Sciatic nerve (tissue), 2 donors: ENCODE measurements around the gene SS18L1. TPM values are rescaled to one million over a fixed set of nuclear protein-coding genes. Genes with fewer than 3 reads are reported as not detected.

Source experiments
- ATAC-seq: fragments of 200-7000 bp; cut with Tn5 transposase; one replicate; pipeline ENCODE4 v1.9.1; 2020; ENCODE audit warnings: mild to moderate bottlenecking, moderate library complexity
- DNase-seq: peaks from one replicate; pipeline ENCODE4 v3.0.0-alpha.2; 2020; ENCODE audit warnings: low spot score
- intact Hi-C: fragments of 100-400 bp; cut with DNase I; formaldehyde crosslinking; loops from one replicate; pipeline ENCODE4 v1.14.2; 2022
- total RNA-seq: library from RNA; stranded (reverse); fragmentation: NEBNext Ultra II Directional; extraction: Animal tissue kit (Norgen Biotek cat#: 25700); gene quantifications from one replicate; pipeline ENCODE4 v1.2.1, GENCODE V29; 2021
- donor health status: DM: no; HTN: no; CAD: no.
- donor health status: DM: no; HTN: no; CAD: no.

Gene SS18L1
- total RNA-seq, 1 donor from 2014 or later, result 18.9 TPM

DNA sequence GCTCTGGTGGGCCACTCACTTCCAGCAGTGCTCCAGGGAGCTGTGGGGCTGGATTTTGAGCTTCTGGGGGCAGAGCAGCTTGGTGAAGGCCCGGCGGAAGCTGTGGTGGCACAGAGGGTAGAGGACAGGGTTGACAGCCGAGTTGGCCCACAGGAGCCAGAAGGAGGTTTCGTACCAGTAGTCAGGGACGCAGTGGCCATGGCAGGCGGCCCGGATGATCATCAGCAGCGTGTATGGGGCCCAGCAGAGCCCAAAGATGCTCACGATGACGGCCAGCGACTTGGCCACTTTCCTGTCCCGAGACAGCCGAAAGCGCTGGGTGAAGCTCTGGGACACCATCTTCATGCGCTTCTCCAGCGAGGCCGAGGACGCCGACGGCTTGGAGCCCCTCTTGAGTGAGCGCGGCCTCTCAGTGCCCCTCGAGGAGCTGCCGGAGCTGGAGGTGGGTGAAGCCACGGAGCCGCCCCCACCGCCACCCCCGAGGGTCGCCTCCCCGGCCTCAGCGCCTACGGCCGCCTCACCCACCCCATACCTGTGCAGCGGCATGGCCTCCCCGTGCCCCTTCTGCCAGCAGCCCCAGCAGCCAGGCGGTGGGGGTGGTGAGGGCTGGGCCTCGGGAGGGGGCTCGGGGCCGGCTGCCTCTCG, 72.5 kb downstream of the SS18L1 start:
- DNase-seq, result no peak
- ATAC-seq, result no peak
- intact Hi-C loops, result no loop called here

DNA sequence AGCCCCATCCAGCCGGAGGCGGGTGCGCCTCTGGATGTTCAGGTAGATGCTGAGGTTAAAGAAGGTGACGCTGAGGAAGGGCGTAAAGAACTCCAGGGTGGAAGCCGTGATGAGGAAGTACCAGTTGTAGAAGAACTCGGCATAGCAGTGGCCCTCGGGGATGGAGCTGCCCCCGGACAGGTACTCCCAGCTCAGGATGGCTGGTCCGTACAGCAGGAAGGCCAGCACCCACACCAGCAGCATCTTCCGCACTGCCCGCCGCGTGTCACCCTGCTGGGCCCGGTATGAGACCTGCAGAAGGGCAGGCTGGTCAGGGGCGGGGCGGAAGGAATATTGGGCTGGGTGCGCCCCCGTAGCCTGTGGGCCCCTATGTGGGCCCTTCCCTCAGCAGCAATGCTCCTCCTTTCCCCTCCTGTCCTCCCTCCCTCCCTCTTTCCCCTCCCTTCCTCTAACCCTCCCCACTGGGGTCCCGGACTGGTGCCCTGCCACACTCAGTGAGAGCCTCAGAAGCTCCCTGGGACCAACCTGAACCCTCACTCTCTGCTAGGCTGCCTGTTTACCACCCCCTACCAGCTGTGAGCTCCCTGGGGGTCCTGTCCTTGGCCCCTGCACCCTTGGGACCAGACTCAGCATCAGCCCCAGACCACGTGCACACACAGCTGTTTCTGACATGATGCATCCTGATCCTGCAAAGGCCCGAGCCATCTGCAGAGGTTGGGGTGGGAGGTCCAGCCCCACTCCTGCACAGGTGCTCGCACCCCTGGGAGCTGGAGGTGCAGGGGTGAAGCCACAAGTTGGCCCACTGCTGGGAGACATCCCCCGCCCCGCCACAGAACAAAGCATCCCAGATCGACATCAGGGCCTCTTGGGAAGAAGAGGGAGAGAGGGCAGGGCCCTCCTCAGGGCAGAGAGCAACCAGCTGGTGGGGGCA, 73.3 kb downstream of the SS18L1 start:
- DNase-seq (no peak), ATAC-seq (no peak)
- intact Hi-C loops, result no loop called here

DNA sequence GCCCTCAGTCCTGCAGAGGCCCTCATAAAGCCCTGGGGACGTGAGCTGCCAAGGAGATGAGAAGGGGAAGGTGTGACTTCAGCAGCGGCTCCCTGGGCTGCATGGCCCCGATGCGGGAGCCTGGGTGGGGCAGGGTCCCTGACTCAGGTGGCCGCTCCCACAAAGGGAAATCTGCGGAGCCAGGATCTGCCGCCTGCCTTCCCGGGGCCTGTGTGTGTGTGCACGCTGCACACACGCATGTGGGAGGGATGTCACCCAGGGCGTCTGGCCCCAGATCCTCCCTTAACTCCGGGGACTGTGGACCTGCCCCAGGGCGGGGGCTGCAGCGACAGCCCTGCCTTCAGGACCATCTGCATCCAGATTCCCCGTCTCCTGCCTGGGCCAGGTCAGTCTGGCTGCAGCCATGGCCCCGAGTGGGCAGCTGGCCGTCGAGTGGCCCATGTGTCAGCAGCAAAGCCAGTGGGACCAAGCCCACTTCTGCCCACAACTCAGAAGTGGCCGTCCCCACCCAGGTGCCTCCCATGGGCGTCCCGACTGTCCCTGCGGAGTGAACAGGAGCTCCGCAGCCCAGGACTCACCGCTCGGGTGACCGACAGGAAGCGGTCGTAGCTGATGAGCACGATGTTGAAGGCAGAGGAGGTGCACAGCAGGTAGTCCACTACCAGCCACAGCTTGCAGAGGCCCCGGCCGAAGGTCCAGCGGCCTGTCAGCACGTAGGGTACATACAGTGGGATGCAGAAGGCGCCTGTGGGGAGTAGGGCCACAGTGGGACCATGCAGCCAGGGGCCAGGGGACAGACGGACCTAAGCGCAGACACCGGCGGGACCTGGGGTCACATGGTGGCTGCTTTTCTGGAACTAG, 74.6 kb downstream of the SS18L1 start:
- intact Hi-C loops, result no loop called here
- ATAC-seq, result no peak
- no peak for DNase-seq

DNA sequence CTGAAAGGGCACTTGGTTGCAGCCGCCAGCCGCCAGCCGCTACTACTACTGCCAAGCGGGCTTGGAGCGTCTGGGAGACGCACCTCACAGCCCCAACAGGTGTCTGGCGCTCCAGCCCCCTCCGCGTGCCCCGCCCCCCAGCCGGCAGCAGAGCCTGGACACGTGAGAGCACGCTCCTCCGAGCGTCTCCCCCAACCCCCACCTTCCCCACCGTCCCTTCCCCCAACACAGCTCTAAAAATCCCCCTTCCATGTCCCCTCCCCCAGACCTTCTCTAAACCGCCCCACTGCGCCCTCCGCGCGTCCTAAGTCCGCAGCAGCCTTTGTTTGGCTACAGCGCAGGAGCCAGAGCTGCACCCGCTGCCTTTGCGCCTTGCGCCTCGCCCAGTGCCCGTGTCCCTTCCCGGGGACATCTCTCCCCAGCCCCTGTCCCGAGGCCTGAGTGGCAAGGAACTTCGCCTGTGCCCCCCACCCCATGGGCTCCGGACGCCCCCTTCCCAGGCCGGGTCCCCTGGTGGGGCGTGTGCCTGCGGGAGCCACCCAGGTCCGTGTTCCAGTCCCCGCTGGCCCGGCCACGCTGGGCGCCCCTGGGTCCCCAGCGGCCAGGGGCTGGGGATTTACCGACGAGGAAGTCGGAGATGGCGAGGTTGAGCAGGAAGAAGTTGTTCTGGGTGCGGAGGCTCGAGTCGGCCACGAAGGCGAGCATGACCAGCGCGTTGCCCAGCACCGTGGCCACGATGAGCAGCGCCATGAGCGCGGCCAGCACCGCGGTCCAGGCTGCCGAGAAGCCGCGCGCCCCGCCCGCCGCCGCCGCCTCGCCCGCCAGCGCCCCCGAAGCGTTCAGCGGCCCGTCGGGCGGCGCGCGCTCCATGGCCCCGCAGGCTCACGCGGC, 75.8 kb downstream of the SS18L1 start:
- ATAC-seq (no peak), DNase-seq (no peak)
- intact Hi-C loops, result no loop called here

DNA sequence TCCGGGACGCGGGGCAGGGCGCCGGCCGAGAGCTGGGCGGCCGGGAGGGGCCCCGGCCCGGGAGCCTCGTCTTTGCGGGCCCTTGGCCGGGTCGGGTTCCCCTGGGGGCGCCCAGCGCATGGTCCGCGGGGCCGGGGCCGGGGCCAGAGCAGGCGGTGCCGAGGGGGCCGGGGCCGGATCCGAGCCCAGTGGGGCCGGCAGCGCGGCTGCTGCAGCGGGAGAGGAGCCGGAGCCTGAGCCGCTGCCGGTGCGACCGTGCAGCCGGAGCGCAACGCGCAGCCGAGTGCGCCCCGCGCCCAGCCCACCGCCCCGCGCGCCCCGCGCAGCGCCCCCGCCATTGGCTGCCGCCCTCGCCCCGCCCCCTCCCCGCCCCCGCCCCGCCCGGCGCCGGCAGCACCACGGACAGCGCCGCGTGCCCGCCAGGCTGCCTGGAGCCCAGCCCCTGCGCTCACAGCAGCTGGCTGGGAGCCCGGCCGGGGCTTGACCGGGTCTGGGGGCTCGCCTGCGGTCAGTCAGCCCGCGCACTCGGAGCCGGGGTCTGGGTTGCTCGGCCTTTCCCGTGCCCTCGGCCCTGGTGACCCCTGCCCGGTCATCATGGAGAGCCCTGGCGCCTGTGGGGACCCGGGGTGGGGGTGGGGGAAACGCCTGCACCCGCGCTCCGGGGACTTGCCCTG, 76.6 kb downstream of the SS18L1 start, which contains the start of gene HRH3:
TSS of gene HRH3 (minus strand) at position 287 of the 674 bp plus-strand sequence. CDS start 308 bp downstream, outside the sequence.
- no peak for DNase-seq
- intact Hi-C loops, result no loop called here
- ATAC-seq, result peak; percentile 27

DNA sequence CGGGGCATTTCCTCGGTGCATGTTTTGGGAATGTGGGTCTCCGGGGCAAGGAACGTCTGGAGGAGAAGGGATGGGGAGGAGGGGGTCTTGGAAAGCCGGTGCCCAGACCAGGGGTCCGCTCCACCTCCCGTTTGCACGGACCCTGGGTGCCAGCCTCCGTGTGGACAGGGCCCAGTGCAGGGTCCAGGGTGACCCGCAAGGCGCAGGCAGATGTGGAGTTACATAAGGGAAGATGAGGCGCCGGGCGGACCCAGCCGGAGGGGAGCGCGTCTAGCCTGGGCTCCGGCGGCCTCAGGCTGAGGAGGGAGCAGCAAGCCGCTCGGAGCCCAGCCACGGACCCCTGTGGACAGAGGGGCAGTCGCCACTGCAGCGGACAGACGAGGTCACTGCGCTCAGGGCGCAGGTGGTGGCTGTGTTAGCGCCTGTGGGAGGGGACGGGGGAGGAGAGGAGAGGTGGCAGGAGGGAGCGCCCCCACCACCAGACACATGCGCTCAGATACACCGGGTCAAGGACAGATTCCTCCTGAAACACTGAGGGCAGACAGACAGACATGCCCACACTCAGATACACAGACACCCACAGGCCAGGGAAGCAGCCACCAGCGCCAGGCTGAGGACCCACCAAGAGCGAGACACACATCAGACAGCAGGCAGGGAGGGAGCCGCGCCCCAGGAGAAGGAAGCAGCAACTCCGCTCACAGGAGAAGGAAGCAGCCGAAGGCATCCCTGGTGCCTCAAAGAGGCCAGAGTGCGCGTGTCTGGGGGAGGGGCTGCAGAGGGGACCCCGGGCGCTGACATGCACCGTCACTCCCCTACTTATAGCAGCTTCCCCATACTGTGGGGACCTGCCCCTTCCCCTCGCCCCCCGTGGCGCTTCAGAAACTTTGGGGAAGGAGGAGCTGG, 77.3 kb downstream of the SS18L1 start:
- intact Hi-C loops, result no loop called here
- no peak for ATAC-seq

DNA sequence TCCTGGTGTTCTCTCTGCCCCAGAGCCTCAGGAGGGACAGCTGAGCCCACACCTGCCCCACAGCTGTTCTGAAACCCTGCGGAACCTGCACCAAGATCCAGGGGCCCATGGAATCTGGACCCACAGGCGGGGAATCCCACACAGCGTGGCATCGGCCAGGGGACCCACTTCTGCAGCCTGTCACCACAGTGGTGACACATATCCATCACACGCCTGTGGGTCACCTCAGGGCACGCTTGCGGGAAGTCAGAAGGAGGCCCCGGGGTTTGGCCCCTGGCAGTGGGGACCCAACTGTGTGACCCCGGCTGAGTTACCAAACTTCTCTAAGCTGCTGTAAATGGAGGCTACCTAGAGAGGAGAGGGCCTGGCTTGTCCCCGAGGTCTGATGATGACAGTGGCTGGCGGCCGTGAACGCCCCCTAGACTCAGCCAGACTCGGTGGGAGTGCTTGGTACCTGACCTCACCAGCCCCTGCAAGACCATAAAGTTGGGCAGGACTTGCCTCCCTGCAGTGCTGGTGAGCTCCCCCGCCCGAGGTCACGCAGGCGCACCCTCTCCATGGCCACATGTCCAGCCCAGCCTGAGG, 78.8 kb downstream of the SS18L1 start:
- DNase-seq, result no peak
- ATAC-seq, result no peak
- intact Hi-C loops, result no loop called here

More for the DNA sequence above, 77.3 kb downstream of the SS18L1 start:
- no peak for DNase-seq

DNA sequence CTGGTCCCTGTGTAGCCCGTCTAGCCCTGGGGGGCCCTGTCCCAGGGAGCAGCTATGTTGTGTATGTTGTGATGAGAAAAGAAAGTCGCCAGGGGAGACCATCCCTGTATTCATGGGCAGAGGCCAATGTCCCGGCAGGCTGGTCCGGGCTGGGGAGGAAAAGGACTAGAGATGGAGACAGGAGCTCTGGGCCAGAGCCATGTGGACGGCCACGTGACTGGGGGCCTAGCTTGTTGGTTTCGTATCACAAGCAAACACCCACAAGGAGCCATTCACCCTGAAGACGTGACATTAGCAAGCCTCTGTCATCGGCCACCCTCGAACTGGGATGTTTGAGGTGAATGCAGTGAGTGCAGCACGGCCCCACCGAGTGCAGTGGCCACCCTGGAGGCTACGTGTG, 79.4 kb downstream of the SS18L1 start:
- DNase-seq (no peak), ATAC-seq (no peak)
- intact Hi-C loops, result no loop called here

DNA sequence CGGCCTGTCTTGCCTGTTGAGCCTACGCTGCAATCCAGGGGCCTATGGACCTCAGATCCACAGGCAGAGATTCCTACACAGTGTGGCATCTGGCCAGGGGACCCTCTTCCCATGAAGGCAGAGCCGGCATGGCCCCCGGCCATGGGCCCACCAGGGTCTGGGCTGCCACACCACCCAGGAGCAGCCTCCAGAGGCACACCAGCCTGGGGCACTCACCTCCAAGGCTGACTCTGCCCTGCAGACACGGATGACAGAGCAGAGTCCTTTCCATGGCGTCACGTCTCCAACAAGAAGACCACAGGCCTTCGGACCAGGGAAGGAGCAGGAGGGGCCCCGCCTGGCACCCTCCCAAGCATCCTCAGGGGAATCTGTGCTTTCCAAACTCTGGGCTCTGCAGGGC, 80.0 kb downstream of the SS18L1 start:
- intact Hi-C loops, result no loop called here
- DNase-seq (no peak), ATAC-seq (no peak)

DNA sequence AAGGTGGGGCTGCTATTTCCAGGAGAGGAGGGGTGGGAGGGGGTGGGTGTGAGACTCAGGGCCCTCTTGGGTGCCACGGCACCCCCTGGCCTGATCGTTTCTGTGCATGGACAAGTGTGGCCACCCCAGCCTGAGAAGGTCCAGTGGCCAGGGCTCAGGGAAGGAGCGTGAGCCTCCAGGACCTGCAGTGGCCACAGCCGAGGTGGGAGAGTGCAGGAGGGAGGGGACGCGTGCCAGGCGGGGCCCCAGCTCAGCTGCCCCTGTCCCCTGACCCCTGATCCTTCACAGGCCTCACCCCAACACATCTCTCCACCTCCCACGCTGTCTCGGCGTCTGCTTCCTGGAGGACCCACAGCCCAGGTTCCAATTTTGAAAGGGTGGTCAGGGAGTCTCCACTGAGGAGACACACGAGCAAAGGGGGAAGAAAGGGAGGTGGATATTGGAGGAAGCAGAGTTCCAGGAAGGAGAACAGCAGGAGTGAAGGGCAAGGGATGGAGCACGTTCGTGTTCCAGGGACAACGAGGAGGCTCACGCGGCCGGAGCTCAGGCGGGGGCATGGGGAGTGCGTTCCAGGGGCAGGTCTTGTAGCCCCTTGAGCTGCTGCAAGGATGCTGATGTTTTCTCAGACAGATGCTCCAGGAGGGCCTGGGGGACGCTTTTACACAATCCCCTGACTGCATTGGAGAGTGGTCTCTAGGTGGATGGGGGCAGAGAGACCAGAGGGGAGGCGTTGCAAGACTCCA, 80.7 kb downstream of the SS18L1 start:
- ATAC-seq, result no peak

DNA sequence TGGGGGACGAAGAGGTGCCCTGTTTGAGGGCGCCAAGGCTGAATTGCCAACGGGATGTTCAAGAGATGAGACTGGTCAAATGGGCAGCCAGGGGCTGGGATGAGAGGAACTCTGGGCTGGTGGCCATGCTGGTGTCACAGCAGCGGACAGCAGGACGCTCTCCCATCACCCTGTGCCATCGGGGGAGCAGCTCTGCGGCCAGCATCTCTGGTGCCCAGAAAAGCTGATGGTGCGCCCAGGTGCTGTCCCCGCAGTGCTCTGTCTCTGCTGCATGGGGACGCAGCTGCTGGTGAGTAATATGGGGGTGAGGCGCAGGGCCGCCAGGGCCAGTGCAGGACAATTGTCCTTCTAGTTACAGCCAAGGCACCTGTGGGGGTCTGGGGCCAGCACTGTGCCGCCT, 81.5 kb downstream of the SS18L1 start:
- ATAC-seq, result no peak

More for the DNA sequence above, 80.7 kb downstream of the SS18L1 start:
- no peak for DNase-seq
- intact Hi-C loops, result no loop called here

DNA sequence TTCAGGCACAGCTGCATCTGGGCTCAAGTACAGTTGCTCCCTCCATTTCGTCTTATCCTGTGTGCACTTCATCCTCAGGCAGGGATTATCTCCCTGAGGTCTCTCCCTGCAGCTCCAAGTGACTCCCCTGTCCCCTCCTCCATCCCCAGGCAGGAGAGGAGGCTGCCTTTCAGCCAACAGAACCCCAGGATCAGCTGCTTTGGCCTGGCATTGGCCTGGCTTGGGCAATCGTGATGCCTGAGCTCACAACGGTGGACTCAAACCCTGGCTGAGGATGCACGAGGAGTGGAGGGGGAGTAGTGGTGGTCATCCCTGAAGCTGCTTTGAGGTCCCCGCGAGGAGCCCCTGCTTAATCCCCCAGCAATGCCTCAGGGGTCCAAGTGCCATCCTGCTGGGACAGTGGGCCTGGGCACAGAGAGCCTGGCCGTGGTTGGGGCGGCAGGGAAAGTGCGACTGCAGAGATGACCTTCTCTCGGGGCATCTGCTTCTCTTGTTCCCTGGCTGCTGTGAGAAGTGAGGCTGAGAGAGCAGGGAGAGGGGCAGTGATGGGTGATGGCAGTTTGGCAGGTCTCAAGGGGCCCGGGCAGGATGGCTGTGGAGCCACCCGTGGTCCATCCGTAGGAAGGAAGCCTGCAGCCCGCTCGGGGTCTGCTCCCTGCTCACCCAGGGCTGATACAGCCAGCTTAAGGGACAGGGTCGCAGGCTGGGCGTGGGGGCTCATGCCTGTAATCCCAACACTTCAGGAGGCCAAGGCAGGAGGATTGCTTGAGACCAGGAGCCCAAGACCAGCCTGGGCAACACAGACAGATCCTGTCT, 82.5 kb downstream of the SS18L1 start:
- ATAC-seq (no peak), DNase-seq (no peak)
- intact Hi-C loops, result no loop called here

More for the DNA sequence above, 81.5 kb downstream of the SS18L1 start:
- intact Hi-C loops, result no loop called here
- DNase-seq, result no peak

DNA sequence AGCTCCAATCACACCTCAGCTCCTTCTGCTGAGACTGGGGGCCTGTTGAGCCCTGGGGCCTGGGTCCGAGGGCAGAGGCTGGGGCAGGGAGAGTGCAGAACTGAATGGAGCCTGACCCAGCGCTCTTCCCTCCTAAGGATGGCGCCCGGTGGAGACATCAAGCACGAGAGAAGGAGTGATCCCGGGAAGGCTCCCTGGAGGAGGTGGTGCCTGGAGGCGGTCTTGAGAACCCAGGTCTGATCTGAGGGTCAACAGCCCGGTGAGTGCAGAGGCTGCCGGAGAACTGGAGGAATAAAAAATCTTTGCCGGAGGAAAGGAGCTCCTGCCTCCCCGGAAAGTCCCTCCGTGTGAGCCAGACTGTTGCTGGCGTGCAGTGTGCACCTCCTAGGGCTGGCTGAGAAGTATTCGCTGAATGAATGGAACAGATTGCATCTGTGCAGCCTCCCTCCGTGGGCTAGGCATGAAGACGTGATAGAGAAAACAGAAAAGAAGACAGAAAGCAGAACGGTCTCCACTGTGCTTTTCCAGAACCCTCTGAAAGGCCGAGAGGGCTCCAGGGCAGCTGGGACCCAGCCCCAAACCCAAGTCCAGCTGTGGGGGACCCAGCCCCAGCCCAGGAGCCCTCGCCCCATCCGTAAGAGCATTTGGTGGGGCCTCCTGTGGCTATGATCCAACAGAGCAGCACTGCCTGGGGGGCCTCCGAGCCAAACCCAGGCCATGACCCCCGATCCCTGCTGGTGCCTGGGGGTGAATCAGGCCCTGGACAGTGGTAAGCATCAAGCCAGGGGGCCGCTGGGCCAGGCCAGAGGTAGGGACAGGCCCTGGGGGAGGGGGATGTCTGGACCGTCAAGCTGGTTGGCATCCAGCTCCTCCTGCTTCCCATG, 83.4 kb downstream of the SS18L1 start:
- DNase-seq (no peak), ATAC-seq (no peak)
- intact Hi-C loops, result no loop called here

DNA sequence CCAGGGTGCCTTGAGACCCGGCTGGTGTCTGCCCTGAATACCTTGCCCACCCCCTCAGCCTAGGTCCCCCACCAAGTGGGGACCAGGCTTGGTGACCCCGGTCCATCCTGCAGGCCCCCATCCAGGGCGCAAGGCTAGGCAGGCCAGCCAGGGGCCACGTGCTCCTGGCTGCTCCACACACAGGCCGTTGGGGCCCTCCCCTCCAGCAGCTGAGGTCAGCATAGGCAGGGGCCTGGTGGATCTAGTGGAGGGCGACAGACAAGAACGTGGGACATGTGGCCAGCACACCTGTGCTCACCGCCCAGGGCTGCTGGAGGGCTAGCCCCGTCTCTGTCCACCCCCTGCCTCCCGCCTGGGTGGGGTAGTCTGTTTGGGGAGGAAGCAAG, 84.0 kb downstream of the SS18L1 start:
- no peak for DNase-seq
- intact Hi-C loops, result no loop called here
- no peak for ATAC-seq
